H1 (cell line): ENCODE results near the gene CCDC7. TPM values are rescaled to one million over a fixed set of nuclear protein-coding genes. Genes with fewer than 3 reads are reported as not detected.

Experiments
- CTCF ChIA-PET: fragments of 300-600 bp; sonication (Branson Sonifier 250); formaldehyde crosslinking; loops from one replicate; lab custom pipeline; 2021; ENCODE audit not compliant: partially characterized antibody; lab: Charles Lee
- POLR2A ChIA-PET: fragments of 300-600 bp; sonication (Branson Sonifier 250); formaldehyde crosslinking; loops from one replicate; lab custom pipeline; 2021; ENCODE audit warnings: inconsistent platforms; ENCODE audit not compliant: partially characterized antibody; lab: Charles Lee
- DNase-seq, 2 experiments: peaks; one replicate each; pipeline versions ENCODE4 v3.0.0 to v3.0.0-alpha.2; 2010 to 2022; ENCODE audit warnings: low spot score in 2 of 2, low read depth in 1 of 2, mixed read lengths in 1 of 2
- FAIRE-seq: peaks from 2 replicates; lab custom pipeline; 2011; peaks lifted over from hg19 to GRCh38; lab: Jason Lieb, UNC
- H2AFZ ChIP-seq: 2 replicates; pipeline ENCODE4 v1.8.1; 2012; ENCODE audit warnings: low read length, inconsistent platforms
- H2AK5ac ChIP-seq: 2 replicates; pipeline ENCODE4 v1.6.1; 2013; ENCODE audit warnings: low read depth, low read length
- H2BK120ac ChIP-seq: replicated peaks from 2 replicates; pipeline ENCODE3; 2013; ENCODE audit warnings: low read depth, low read length, inconsistent platforms
- H2BK12ac ChIP-seq: 2 replicates; pipeline ENCODE4 v1.6.1; 2013; ENCODE audit warnings: low read depth, low read length
- H2BK15ac ChIP-seq: 2 replicates; pipeline ENCODE4 v1.6.1; 2013; ENCODE audit warnings: low read length
- H2BK20ac ChIP-seq: 2 replicates; pipeline ENCODE4 v1.6.1; 2013; ENCODE audit warnings: low read length
- H2BK5ac ChIP-seq: 2 replicates; pipeline ENCODE4 v1.6.1; 2013; ENCODE audit warnings: low read depth, low read length
- H3K14ac ChIP-seq: 2 replicates; pipeline ENCODE4 v1.6.1; 2013; ENCODE audit warnings: inconsistent platforms; ENCODE audit not compliant: insufficient read length
- H3K18ac ChIP-seq: 2 replicates; pipeline ENCODE4 v1.6.1; 2013; ENCODE audit warnings: low read length; ENCODE audit errors: extremely low read depth
- H3K23ac ChIP-seq: 2 replicates; pipeline ENCODE4 v1.6.1; 2013; ENCODE audit warnings: inconsistent platforms; ENCODE audit not compliant: insufficient read length
- H3K23me2 ChIP-seq: 2 replicates; pipeline ENCODE4 v1.6.1; 2013; ENCODE audit warnings: low read depth, low read length
- H3K27ac ChIP-seq: 2 replicates; pipeline ENCODE4 v1.6.1; 2011; ENCODE audit warnings: low read depth, low read length, inconsistent platforms
- H3K27me3 ChIP-seq, 4 experiments: replicated peaks in 1 of 4; 1 replicate in 1 of 4; 2 replicates in 3 of 4; pipeline versions ENCODE4 v1.6.1 to v1.8.1; 2011 to 2013; ENCODE audit warnings: low read length in 3 of 4, mild to moderate bottlenecking in 3 of 4, inconsistent platforms in 2 of 4, mixed read lengths in 2 of 4, moderate library complexity in 1 of 4; ENCODE audit not compliant: control insufficient read depth in 3 of 4, insufficient read depth in 3 of 4; ENCODE audit errors: extremely low read depth in 1 of 4
- H3K36me3 ChIP-seq, 4 experiments: 2 replicates each; pipeline versions ENCODE4 v1.6.1 to v1.8.1; 2011 to 2013; ENCODE audit warnings: mild to moderate bottlenecking in 4 of 4, low read length in 3 of 4, moderate library complexity in 2 of 4, control low read depth in 1 of 4, inconsistent platforms in 1 of 4; ENCODE audit not compliant: insufficient read depth in 4 of 4, control insufficient read depth in 2 of 4
- H3K4ac ChIP-seq: replicated peaks from 2 replicates; pipeline ENCODE3; 2013; ENCODE audit warnings: low read length, low read depth, mixed read lengths, inconsistent platforms; ENCODE audit not compliant: insufficient read length
- H3K4me1 ChIP-seq, 4 experiments: replicated peaks in 1 of 4; 1 replicate in 1 of 4; 2 replicates in 3 of 4; pipeline versions ENCODE4 v1.6.1 to v1.8.1; 2011 to 2013; ENCODE audit warnings: low read length in 3 of 4, inconsistent platforms in 2 of 4, mixed read lengths in 1 of 4; ENCODE audit not compliant: insufficient read depth in 4 of 4, control insufficient read depth in 3 of 4
- H3K4me2 ChIP-seq, 2 experiments: 2 replicates each; pipeline versions ENCODE4 v1.6.1 to v1.8.1; 2011 to 2013; ENCODE audit warnings: low read depth in 2 of 2, low read length in 2 of 2, control low read depth in 1 of 2, inconsistent platforms in 1 of 2, mild to moderate bottlenecking in 1 of 2; ENCODE audit not compliant: insufficient read depth in 1 of 2
- H3K4me3 ChIP-seq, 4 experiments: fragments of 200-600, 300-600 bp in 1 of 4; sonication (generic), shearing (Covaris generic), sonication (Bioruptor Twin) in 1 of 4; 2 replicates each; pipeline versions ENCODE4 v1.5.1 to v1.8.1; 2011 to 2016; ENCODE audit warnings: low read length in 4 of 4, low read depth in 3 of 4, control low read depth in 2 of 4, inconsistent platforms in 2 of 4, mild to moderate bottlenecking in 2 of 4, mixed read lengths in 1 of 4, moderate library complexity in 1 of 4; ENCODE audit not compliant: insufficient read depth in 2 of 4; ENCODE audit errors: extremely low read depth in 1 of 4
- H3K56ac ChIP-seq: replicated peaks from 2 replicates; pipeline ENCODE3; 2013; ENCODE audit warnings: low read depth, mild to moderate bottlenecking, mixed read lengths, low read length, inconsistent platforms; ENCODE audit not compliant: insufficient read length
- H3K79me1 ChIP-seq: 2 replicates; pipeline ENCODE4 v1.6.1; 2013; ENCODE audit warnings: low read depth, low read length, control low read depth
- H3K79me2 ChIP-seq, 2 experiments: 2 replicates each; pipeline versions ENCODE4 v1.6.1 to v1.8.1; 2012 to 2013; ENCODE audit warnings: low read length in 2 of 2, mild to moderate bottlenecking in 2 of 2, inconsistent platforms in 1 of 2; ENCODE audit not compliant: insufficient read depth in 2 of 2, control insufficient read depth in 1 of 2
- H3K9ac ChIP-seq, 4 experiments: replicated peaks in 1 of 4; 1 replicate in 1 of 4; 2 replicates in 3 of 4; pipeline versions ENCODE4 v1.6.1 to v1.8.1; 2011 to 2013; ENCODE audit warnings: low read depth in 3 of 4, low read length in 3 of 4, control low read depth in 2 of 4, mild to moderate bottlenecking in 2 of 4, moderate library complexity in 2 of 4, inconsistent platforms in 1 of 4; ENCODE audit errors: extremely low read depth in 1 of 4
- H3K9me3 ChIP-seq, 2 experiments: 2 replicates each; pipeline versions ENCODE4 v1.6.1 to v1.8.1; 2012 to 2013; ENCODE audit warnings: mild to moderate bottlenecking in 2 of 2, moderate library complexity in 2 of 2, control low read depth in 1 of 2, inconsistent platforms in 1 of 2, low read depth in 1 of 2, low read length in 1 of 2, mixed read lengths in 1 of 2; ENCODE audit not compliant: insufficient read depth in 2 of 2
- H4K20me1 ChIP-seq, 2 experiments: replicated peaks in 1 of 2; 2 replicates each; pipeline versions ENCODE3 to v1.8.1; 2011 to 2013; ENCODE audit warnings: inconsistent platforms in 2 of 2, low read length in 2 of 2, mild to moderate bottlenecking in 1 of 2; ENCODE audit not compliant: insufficient read depth in 2 of 2, control insufficient read depth in 1 of 2
- H4K5ac ChIP-seq: 2 replicates; pipeline ENCODE4 v1.6.1; 2013; ENCODE audit warnings: low read length, low read depth, mixed read lengths, inconsistent platforms; ENCODE audit not compliant: insufficient read length
- H4K8ac ChIP-seq: 2 replicates; pipeline ENCODE4 v1.8.0; 2013; ENCODE audit warnings: mild to moderate bottlenecking, moderate library complexity, low read length, inconsistent platforms; ENCODE audit not compliant: insufficient read depth; ENCODE audit errors: extremely low read depth
- H4K91ac ChIP-seq: replicated peaks from 2 replicates; pipeline ENCODE3; 2013; ENCODE audit warnings: low read length, mixed read lengths, inconsistent platforms; ENCODE audit not compliant: insufficient read length
- ATF3 ChIP-seq: IDR thresholded peaks from 2 replicates; pipeline ENCODE4 v1.6.1; 2011; ENCODE audit warnings: low read depth, mild to moderate bottlenecking, low read length; ENCODE audit not compliant: insufficient read depth
- CBX5 ChIP-seq: fragments of 300-800, 300-1000 bp; sonication (generic); IDR thresholded peaks from 2 replicates; pipeline ENCODE4 v1.7.1; 2016; ENCODE audit warnings: antibody characterized with exemption, low read length, low read depth
- CHD2 ChIP-seq: IDR thresholded peaks from 2 replicates; pipeline ENCODE4 v1.6.1; 2012; ENCODE audit warnings: low read length, improper control_type of control experiment
- MAX ChIP-seq: IDR thresholded peaks from 2 replicates; pipeline ENCODE4 v1.6.1; 2012; ENCODE audit warnings: inconsistent platforms
- NRF1 ChIP-seq: IDR thresholded peaks from 2 replicates; pipeline ENCODE4 v1.6.1; 2011; ENCODE audit warnings: mild to moderate bottlenecking, low read depth, low read length, improper control_type of control experiment
- RAD21 ChIP-seq, 2 experiments: IDR thresholded peaks in 1 of 2; conservative IDR thresholded peaks in 1 of 2; 2 replicates each; pipeline ENCODE4 v1.6.1; 2011; ENCODE audit warnings: low read depth in 2 of 2, low read length in 2 of 2, improper control_type of control experiment in 1 of 2, inconsistent platforms in 1 of 2, mild to moderate bottlenecking in 1 of 2, moderate library complexity in 1 of 2
- RFX5 ChIP-seq: IDR thresholded peaks from 2 replicates; pipeline ENCODE4 v1.6.1; 2011; ENCODE audit warnings: low read depth, low read length, improper control_type of control experiment, borderline replicate concordance
- RNF2 ChIP-seq: fragments of 200-900, 300-1000 bp; sonication (generic); IDR thresholded peaks from 2 replicates; pipeline ENCODE4 v1.7.1; 2016; ENCODE audit warnings: borderline replicate concordance, low read depth, mild to moderate bottlenecking, antibody characterized with exemption, low read length; ENCODE audit not compliant: poor library complexity, severe bottlenecking; ENCODE audit errors: missing control alignments
- SAP30 ChIP-seq: fragments of 300-600 bp; sonication (generic); IDR thresholded peaks from 2 replicates; pipeline ENCODE4 v1.7.1; 2012; ENCODE audit warnings: low read length, moderate library complexity, mild to moderate bottlenecking, inconsistent platforms; ENCODE audit not compliant: insufficient read depth, insufficient replicate concordance
- SIX5 ChIP-seq: IDR thresholded peaks from 2 replicates; pipeline ENCODE4 v1.6.1; 2011; ENCODE audit warnings: mild to moderate bottlenecking, low read depth, low read length
- SRF ChIP-seq: IDR thresholded peaks from 2 replicates; pipeline ENCODE4 v1.6.1; 2011; ENCODE audit warnings: mild to moderate bottlenecking, low read depth, low read length, moderate library complexity
- SUZ12 ChIP-seq: fragments of 200-600 bp; sonication (generic); IDR thresholded peaks from 2 replicates; pipeline ENCODE4 v1.6.1; 2012; ENCODE audit warnings: mild to moderate bottlenecking, inconsistent platforms, low read length, moderate library complexity, mixed read lengths
- TEAD4 ChIP-seq: IDR thresholded peaks from 2 replicates; pipeline ENCODE4 v1.6.1; 2012; ENCODE audit warnings: low read depth, low read length, inconsistent platforms, mixed read lengths
- WGBS, 2 experiments: shearing (Covaris generic) in 1 of 2; methylation state at CpG; one replicate each; pipeline versions ENCODE4 v1.1.6 to v1.1.7; 2013 to 2015; ENCODE audit warnings: low lambda C conversion rate in 2 of 2, mixed read lengths in 2 of 2, inconsistent platforms in 1 of 2, low coverage in 1 of 2, missing lambda C conversion rate in 1 of 2; ENCODE audit not compliant: insufficient replicate concordance in 2 of 2, insufficient coverage in 1 of 2, insufficient read length in 1 of 2; ENCODE audit errors: extremely low coverage in 1 of 2, missing lambda C conversion rate in 1 of 2; 5-methylcytosine and 5-hydroxymethylcytosine counted together
- polyA plus RNA-seq, 7 experiments: library from polyadenylated mRNA; depleted of rRNA in 3 of 7; stranded (reverse) in 5 of 7; unstranded in 2 of 7; fragments of >200 nt in 5 of 7; fragments of 200-250 nt in 2 of 7; gene quantifications; 1 replicate in 5 of 7; 2 replicates in 1 of 7; 4 replicates in 1 of 7; pipeline versions ENCODE4 v1.2.1 to v1.2.3, GENCODE V29; 2011 to 2013; ENCODE audit warnings: missing spikeins in 2 of 7, mixed read lengths in 2 of 7
- total RNA-seq: library from RNA; stranded (reverse); fragmentation: NEBNext Ultra II Directional; extraction: Animal tissue kit (Norgen Biotek cat#: 25700); gene quantifications from 2 replicates; pipeline ENCODE4 v1.2.1, GENCODE V29; 2021

The CCDC7 gene
- total and polyA plus RNA-seq, 2 of the 8 experiments (the other 6 are each of a cell fraction or from before 2014, with no cell fraction given): 0.18 to 0.74 TPM

- Histone ChIP-seq H2AFZ (no peak overlapping the region), H3K79me2 (no peaks in the 10 kb centered on the region), H2BK15ac (no peak overlapping the region), H3K23ac (no peak overlapping the region), H3K79me1 (no peaks in the 10 kb centered on the region), H3K4me3 (no peak overlapping the region), H3K56ac (no peak overlapping the region), H2BK120ac (no peak overlapping the region), H4K5ac (no peak overlapping the region), H3K18ac (no peak overlapping the region), H3K4ac (no peak overlapping the region), H3K23me2 (no peaks in the 10 kb centered on the region), H3K4me1 (no peaks in the 10 kb centered on the region), H3K36me3 (no peaks in the 10 kb centered on the region), H2BK20ac (no peak overlapping the region), H3K27me3 (no peaks in the 10 kb centered on the region), H3K9ac (no peak overlapping the region), H2AK5ac (no peak overlapping the region), H3K27ac (no peak overlapping the region), H2BK12ac (no peak overlapping the region), H3K4me2 (no peak overlapping the region), H2BK5ac (no peak overlapping the region), H4K8ac (no peak overlapping the region), H3K9me3 (peaks cover 15 to 20% of the 10 kb centered on the region in 2 experiments; a peak in 3 of 4 replicates), H3K14ac (no peak overlapping the region), H4K91ac (no peak overlapping the region), H4K20me1 (no peaks in the 10 kb centered on the region)
- ChIA-PET CTCF (no interaction called here), POLR2A (no interaction called here)
- no peak for FAIRE-seq
- no peak for DNase-seq
- WGBS, 2 experiments: 82% methylated on average over 2 of the region's 2 CpGs; no CpG with 5 or more reads in 1 of the 2 experiments
- TF ChIP-seq RFX5 (no peak), TEAD4 (no peak), MAX (no peak), ATF3 (no peak), SAP30 (no peak), NRF1 (no peak), SRF (no peak), SUZ12 (no peak), CBX5 (no peak), RAD21 (IDR thresholded peaks at IDR 0.05 in 1 of 2, conservative IDR thresholded peaks at IDR 0.05 in 1 of 2; ENCODE audit: low read depth in 2 of 2, low read length in 2 of 2) (no peak), CHD2 (no peak), RNF2 (no peak), SIX5 (no peak)
These were observed 154.4 kb downstream of the CCDC7 start for GRCh38 chr10:32600317-32600716.
